Endothelial cell of umbilical vein (primary cell): ENCODE results near the gene TBX15. TPM values are rescaled to one million over a fixed set of nuclear protein-coding genes. Genes with fewer than 3 reads are reported as not detected.

Experiments
- BruUV-seq: library from RNA; stranded (reverse); fragments of 400-500 nt; replicated peaks from 2 replicates; lab custom pipeline; 2021; lab: Mats Ljungman, UMichigan
- CTCF ChIA-PET: fragments of 300-600, 350-600 bp; sonication (Branson Sonifier 250); formaldehyde crosslinking; loops from one replicate; lab custom pipeline; 2021; ENCODE audit warnings: antibody characterized with exemption, inconsistent platforms; lab: Charles Lee
- POLR2A ChIA-PET: fragments of 300-600, 350-600 bp; sonication (Branson Sonifier 250); formaldehyde crosslinking; loops from one replicate; lab custom pipeline; 2021; ENCODE audit warnings: antibody characterized with exemption, inconsistent platforms; lab: Charles Lee
- DNase-seq: peaks from one replicate; pipeline ENCODE4 v3.0.0-alpha.2; 2011; ENCODE audit warnings: low read depth, low spot score
- FAIRE-seq: peaks from 2 replicates; lab custom pipeline; 2011; peaks lifted over from hg19 to GRCh38; lab: Jason Lieb, UNC
- H2AFZ ChIP-seq: 2 replicates; pipeline ENCODE4 v1.6.0; 2012; ENCODE audit warnings: low read depth, low read length, control low read depth, inconsistent platforms
- H3K27ac ChIP-seq: 2 replicates; pipeline ENCODE4 v1.5.1; 2011; ENCODE audit warnings: low read depth, mild to moderate bottlenecking, control low read depth, low read length, moderate library complexity; ENCODE audit not compliant: insufficient read depth
- H3K27me3 ChIP-seq, 2 experiments: 2 replicates each; pipeline versions ENCODE4 v1.6.0 to v1.6.1; 2011; ENCODE audit warnings: low read length in 2 of 2, mixed read lengths in 1 of 2; ENCODE audit not compliant: control insufficient read depth in 2 of 2, insufficient read depth in 2 of 2
- H3K36me3 ChIP-seq, 2 experiments: 2 replicates in 1 of 2; 3 replicates in 1 of 2; pipeline ENCODE4 v1.5.1; 2011; ENCODE audit warnings: low read length in 2 of 2, mild to moderate bottlenecking in 1 of 2, moderate library complexity in 1 of 2; ENCODE audit not compliant: control insufficient read depth in 2 of 2, insufficient read depth in 2 of 2; ENCODE audit errors: extremely low read depth in 1 of 2
- H3K4me1 ChIP-seq: 3 replicates; pipeline ENCODE4 v1.5.1; 2011; ENCODE audit warnings: mild to moderate bottlenecking, low read length; ENCODE audit not compliant: control insufficient read depth, insufficient read depth; ENCODE audit errors: extremely low read depth
- H3K4me2 ChIP-seq: 2 replicates; pipeline ENCODE4 v1.6.1; 2011; ENCODE audit warnings: low read length, control low read depth, mixed read lengths; ENCODE audit not compliant: insufficient read depth
- H3K4me3 ChIP-seq, 3 experiments: fragments of 200-600 bp in 1 of 3; sonication (generic), shearing (Covaris generic) in 1 of 3; replicated peaks in 1 of 3; 2 replicates each; pipeline ENCODE4 v1.5.1; 2011 to 2016; ENCODE audit warnings: control low read depth in 3 of 3, low read length in 3 of 3, mild to moderate bottlenecking in 2 of 3, inconsistent platforms in 1 of 3, low read depth in 1 of 3, moderate library complexity in 1 of 3; ENCODE audit not compliant: insufficient read depth in 1 of 3
- H3K79me2 ChIP-seq: 2 replicates; pipeline ENCODE4 v1.6.0; 2012; ENCODE audit warnings: low read length, inconsistent platforms; ENCODE audit not compliant: control insufficient read depth, insufficient read depth
- H3K9ac ChIP-seq: replicated peaks from 2 replicates; pipeline ENCODE3; 2011; ENCODE audit warnings: low read length, control low read depth; ENCODE audit not compliant: insufficient read depth; ENCODE audit errors: extremely low read depth
- H3K9me1 ChIP-seq: replicated peaks from 3 replicates; pipeline ENCODE4 v1.6.0; 2011; ENCODE audit warnings: mild to moderate bottlenecking, low read length; ENCODE audit not compliant: control insufficient read depth, insufficient read depth; ENCODE audit errors: extremely low read depth
- H3K9me3 ChIP-seq: replicated peaks from 2 replicates; pipeline ENCODE4 v1.5.1; 2012; ENCODE audit warnings: low read length, inconsistent platforms; ENCODE audit not compliant: control insufficient read depth, insufficient read depth
- H4K20me1 ChIP-seq: replicated peaks from 2 replicates; pipeline ENCODE3; 2011; ENCODE audit warnings: mild to moderate bottlenecking, low read length; ENCODE audit not compliant: control insufficient read depth, insufficient read depth; ENCODE audit errors: extremely low read depth
- EZH2 ChIP-seq: IDR thresholded peaks from 2 replicates; pipeline ENCODE4 v1.6.1; 2012; ENCODE audit warnings: borderline replicate concordance, low read depth, mild to moderate bottlenecking, moderate library complexity, low read length, inconsistent platforms; ENCODE audit not compliant: severe bottlenecking
- GATA2 ChIP-seq: IDR thresholded peaks from 2 replicates; pipeline ENCODE4 v1.7.0; 2011; ENCODE audit warnings: low read depth, mild to moderate bottlenecking, moderate library complexity, mixed read lengths, low read length; ENCODE audit not compliant: insufficient read length, insufficient read depth
- JUN ChIP-seq: IDR thresholded peaks from 2 replicates; pipeline ENCODE4 v1.6.1; 2011; ENCODE audit warnings: borderline replicate concordance, low read depth; ENCODE audit not compliant: insufficient read length, insufficient read depth
- POLR2A ChIP-seq: IDR thresholded peaks from 2 replicates; pipeline ENCODE4 v1.6.1; 2012; ENCODE audit warnings: low read depth, mild to moderate bottlenecking, control low read depth, low read length
- dilution Hi-C: fragments of 300-500 bp; cut with MboI; formaldehyde crosslinking; loops from one replicate; pipeline ENCODE4 v1.15.0; 2019; ENCODE audit warnings: low sequenced_read_pairs; ENCODE audit not compliant: extremely low pct_ligation_motif_present
- intact Hi-C: fragments of 100-400 bp; cut with micrococcal nuclease; formaldehyde crosslinking; loops from one replicate; pipeline ENCODE4 v1.10.0; 2022
- polyA plus RNA-seq, 4 experiments: library from polyadenylated mRNA; depleted of rRNA in 3 of 4; stranded (reverse) in 3 of 4; unstranded in 1 of 4; fragments of >200 nt; gene quantifications; 2 replicates each; pipeline versions ENCODE4 v1.2.1 to v1.2.3, GENCODE V29; 2011 to 2012; ENCODE audit warnings: missing spikeins in 1 of 4
- total RNA-seq: library from RNA; stranded (reverse); gene quantifications from 2 replicates; pipeline ENCODE4 v1.2.3, GENCODE V29; 2021
- TF ChIP-seq, protein P1 (sequence below): IDR thresholded peaks from 2 replicates; pipeline ENCODE4 v1.6.1; 2011; ENCODE audit not compliant: insufficient read depth, insufficient read length

TBX15 gene
- total and polyA plus RNA-seq, 2 donors (not counting 3 experiments of a cell fraction or from before 2014, with no cell fraction given), result 0.01 TPM; not detected in 1

- no peak overlapping the region for H3K4me3 ChIP-seq
- TF ChIP-seq EZH2 (no peak), GATA2 (no peak)
- TF ChIP-seq, protein P1, sequence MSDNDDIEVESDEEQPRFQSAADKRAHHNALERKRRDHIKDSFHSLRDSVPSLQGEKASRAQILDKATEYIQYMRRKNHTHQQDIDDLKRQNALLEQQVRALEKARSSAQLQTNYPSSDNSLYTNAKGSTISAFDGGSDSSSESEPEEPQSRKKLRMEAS, result no peak
- no peaks in the 10 kb centered on the region for H3K79me2 ChIP-seq
- H2AFZ ChIP-seq, result no peak overlapping the region
- no peaks in the 10 kb centered on the region for H4K20me1 ChIP-seq
- dilution Hi-C loops (no loop called here), intact Hi-C loops (no loop called here)
- H3K9me3 ChIP-seq, result peaks cover 2% of the 10 kb centered on the region
- no peak for FAIRE-seq
- H3K27me3 ChIP-seq, result no peaks in the 10 kb centered on the region
- no peak overlapping the region for H3K9ac ChIP-seq
- H3K36me3 ChIP-seq, result no peaks in the 10 kb centered on the region
- no peak for DNase-seq
- H3K4me1 ChIP-seq, result no peaks in the 10 kb centered on the region
- ChIA-PET CTCF (no interaction called here), POLR2A (no interaction called here)
- H3K4me2 ChIP-seq, result no peak overlapping the region
- no TSS peak for BruUV-seq
- H3K9me1 ChIP-seq, result no peaks in the 10 kb centered on the region
- no peak overlapping the region for H3K27ac ChIP-seq
Measured at GRCh38 chr1:118877668-118878396, 110.3 kb downstream of the TBX15 start.

DNA sequence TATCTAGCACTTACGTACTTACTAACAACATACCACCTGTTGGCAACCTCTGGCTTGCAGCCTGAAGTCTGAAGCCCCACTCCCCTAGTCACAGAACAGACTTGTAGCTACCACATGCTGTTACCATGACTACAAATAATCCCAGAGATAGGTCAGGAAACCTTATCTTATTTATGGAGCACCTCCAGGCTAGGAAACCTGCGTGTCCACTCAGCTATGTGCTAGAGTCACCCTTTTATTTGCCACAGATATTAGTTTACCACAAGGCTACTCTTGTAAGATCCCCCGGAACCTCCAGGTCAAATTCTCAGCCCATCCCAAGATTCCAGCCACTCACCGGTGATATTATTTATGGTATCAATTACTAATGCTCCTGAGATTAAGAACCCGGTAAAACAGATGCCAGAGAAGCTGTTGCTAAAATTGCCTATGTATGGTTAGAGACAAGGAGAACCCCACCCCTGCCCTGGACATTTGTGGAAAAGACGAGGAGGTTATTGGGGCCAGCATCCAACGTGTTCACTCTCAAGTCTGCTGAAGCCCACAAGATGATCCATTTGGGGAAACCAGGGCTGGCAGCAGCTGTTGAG, 116.5 kb downstream of the TBX15 start:
- Histone ChIP-seq H3K79me2 (no peaks in the 10 kb centered on the region), H2AFZ (no peak overlapping the region), H3K27ac (no peak overlapping the region), H3K9me1 (no peaks in the 10 kb centered on the region), H4K20me1 (no peaks in the 10 kb centered on the region), H3K4me3 (no peak overlapping the region), H3K9ac (no peak overlapping the region), H3K36me3 (no peaks in the 10 kb centered on the region), H3K27me3 (no peaks in the 10 kb centered on the region), H3K9me3 (peaks cover 3% of the 10 kb centered on the region), H3K4me2 (no peak overlapping the region), H3K4me1 (no peaks in the 10 kb centered on the region)
- FAIRE-seq (no peak), DNase-seq (no peak)
- TF ChIP-seq JUN (no peak), EZH2 (no peak), POLR2A (no peak), GATA2 (no peak)
- CTCF ChIA-PET, result no interaction called here
- dilution Hi-C loops (no loop called here), intact Hi-C loops (no loop called here)
- POLR2A ChIA-PET, result no interaction called here
- BruUV-seq, result no TSS peak
